H1 (cell line): ENCODE measurements around the gene ATXN7L3. TPM values are rescaled to one million over a fixed set of nuclear protein-coding genes. Genes with fewer than 3 reads are reported as not detected.

Experiments
- CTCF ChIA-PET: fragments of 300-600 bp; sonication (Branson Sonifier 250); formaldehyde crosslinking; loops from one replicate; lab custom pipeline; 2021; ENCODE audit not compliant: partially characterized antibody; lab: Charles Lee
- POLR2A ChIA-PET: fragments of 300-600 bp; sonication (Branson Sonifier 250); formaldehyde crosslinking; loops from one replicate; lab custom pipeline; 2021; ENCODE audit warnings: inconsistent platforms; ENCODE audit not compliant: partially characterized antibody; lab: Charles Lee
- DNase-seq, 2 experiments: peaks; one replicate each; pipeline versions ENCODE4 v3.0.0 to v3.0.0-alpha.2; 2010 to 2022; ENCODE audit warnings: low spot score in 2 of 2, low read depth in 1 of 2, mixed read lengths in 1 of 2
- FAIRE-seq: peaks from 2 replicates; lab custom pipeline; 2011; peaks lifted over from hg19 to GRCh38; lab: Jason Lieb, UNC
- H2AFZ ChIP-seq: 2 replicates; pipeline ENCODE4 v1.8.1; 2012; ENCODE audit warnings: low read length, inconsistent platforms
- H2AK5ac ChIP-seq: 2 replicates; pipeline ENCODE4 v1.6.1; 2013; ENCODE audit warnings: low read depth, low read length
- H2BK120ac ChIP-seq: replicated peaks from 2 replicates; pipeline ENCODE3; 2013; ENCODE audit warnings: low read depth, low read length, inconsistent platforms
- H2BK12ac ChIP-seq: 2 replicates; pipeline ENCODE4 v1.6.1; 2013; ENCODE audit warnings: low read depth, low read length
- H2BK15ac ChIP-seq: 2 replicates; pipeline ENCODE4 v1.6.1; 2013; ENCODE audit warnings: low read length
- H2BK20ac ChIP-seq: 2 replicates; pipeline ENCODE4 v1.6.1; 2013; ENCODE audit warnings: low read length
- H2BK5ac ChIP-seq: 2 replicates; pipeline ENCODE4 v1.6.1; 2013; ENCODE audit warnings: low read depth, low read length
- H3K14ac ChIP-seq: 2 replicates; pipeline ENCODE4 v1.6.1; 2013; ENCODE audit warnings: inconsistent platforms; ENCODE audit not compliant: insufficient read length
- H3K18ac ChIP-seq: 2 replicates; pipeline ENCODE4 v1.6.1; 2013; ENCODE audit warnings: low read length; ENCODE audit errors: extremely low read depth
- H3K23ac ChIP-seq: 2 replicates; pipeline ENCODE4 v1.6.1; 2013; ENCODE audit warnings: inconsistent platforms; ENCODE audit not compliant: insufficient read length
- H3K23me2 ChIP-seq: 2 replicates; pipeline ENCODE4 v1.6.1; 2013; ENCODE audit warnings: low read depth, low read length
- H3K27ac ChIP-seq: 2 replicates; pipeline ENCODE4 v1.6.1; 2011; ENCODE audit warnings: low read depth, low read length, inconsistent platforms
- H3K27me3 ChIP-seq, 4 experiments: replicated peaks in 1 of 4; 1 replicate in 1 of 4; 2 replicates in 3 of 4; pipeline versions ENCODE4 v1.6.1 to v1.8.1; 2011 to 2013; ENCODE audit warnings: low read length in 3 of 4, mild to moderate bottlenecking in 3 of 4, inconsistent platforms in 2 of 4, mixed read lengths in 2 of 4, moderate library complexity in 1 of 4; ENCODE audit not compliant: control insufficient read depth in 3 of 4, insufficient read depth in 3 of 4; ENCODE audit errors: extremely low read depth in 1 of 4
- H3K36me3 ChIP-seq, 4 experiments: 2 replicates each; pipeline versions ENCODE4 v1.6.1 to v1.8.1; 2011 to 2013; ENCODE audit warnings: mild to moderate bottlenecking in 4 of 4, low read length in 3 of 4, moderate library complexity in 2 of 4, control low read depth in 1 of 4, inconsistent platforms in 1 of 4; ENCODE audit not compliant: insufficient read depth in 4 of 4, control insufficient read depth in 2 of 4
- H3K4ac ChIP-seq: replicated peaks from 2 replicates; pipeline ENCODE3; 2013; ENCODE audit warnings: low read length, low read depth, mixed read lengths, inconsistent platforms; ENCODE audit not compliant: insufficient read length
- H3K4me1 ChIP-seq, 4 experiments: replicated peaks in 1 of 4; 1 replicate in 1 of 4; 2 replicates in 3 of 4; pipeline versions ENCODE4 v1.6.1 to v1.8.1; 2011 to 2013; ENCODE audit warnings: low read length in 3 of 4, inconsistent platforms in 2 of 4, mixed read lengths in 1 of 4; ENCODE audit not compliant: insufficient read depth in 4 of 4, control insufficient read depth in 3 of 4
- H3K4me2 ChIP-seq, 2 experiments: 2 replicates each; pipeline versions ENCODE4 v1.6.1 to v1.8.1; 2011 to 2013; ENCODE audit warnings: low read depth in 2 of 2, low read length in 2 of 2, control low read depth in 1 of 2, inconsistent platforms in 1 of 2, mild to moderate bottlenecking in 1 of 2; ENCODE audit not compliant: insufficient read depth in 1 of 2
- H3K4me3 ChIP-seq, 4 experiments: fragments of 200-600, 300-600 bp in 1 of 4; sonication (generic), shearing (Covaris generic), sonication (Bioruptor Twin) in 1 of 4; 2 replicates each; pipeline versions ENCODE4 v1.5.1 to v1.8.1; 2011 to 2016; ENCODE audit warnings: low read length in 4 of 4, low read depth in 3 of 4, control low read depth in 2 of 4, inconsistent platforms in 2 of 4, mild to moderate bottlenecking in 2 of 4, mixed read lengths in 1 of 4, moderate library complexity in 1 of 4; ENCODE audit not compliant: insufficient read depth in 2 of 4; ENCODE audit errors: extremely low read depth in 1 of 4
- H3K56ac ChIP-seq: replicated peaks from 2 replicates; pipeline ENCODE3; 2013; ENCODE audit warnings: low read depth, mild to moderate bottlenecking, mixed read lengths, low read length, inconsistent platforms; ENCODE audit not compliant: insufficient read length
- H3K79me1 ChIP-seq: 2 replicates; pipeline ENCODE4 v1.6.1; 2013; ENCODE audit warnings: low read depth, low read length, control low read depth
- H3K79me2 ChIP-seq, 2 experiments: 2 replicates each; pipeline versions ENCODE4 v1.6.1 to v1.8.1; 2012 to 2013; ENCODE audit warnings: low read length in 2 of 2, mild to moderate bottlenecking in 2 of 2, inconsistent platforms in 1 of 2; ENCODE audit not compliant: insufficient read depth in 2 of 2, control insufficient read depth in 1 of 2
- H3K9ac ChIP-seq, 4 experiments: replicated peaks in 1 of 4; 1 replicate in 1 of 4; 2 replicates in 3 of 4; pipeline versions ENCODE4 v1.6.1 to v1.8.1; 2011 to 2013; ENCODE audit warnings: low read depth in 3 of 4, low read length in 3 of 4, control low read depth in 2 of 4, mild to moderate bottlenecking in 2 of 4, moderate library complexity in 2 of 4, inconsistent platforms in 1 of 4; ENCODE audit errors: extremely low read depth in 1 of 4
- H3K9me3 ChIP-seq, 2 experiments: 2 replicates each; pipeline versions ENCODE4 v1.6.1 to v1.8.1; 2012 to 2013; ENCODE audit warnings: mild to moderate bottlenecking in 2 of 2, moderate library complexity in 2 of 2, control low read depth in 1 of 2, inconsistent platforms in 1 of 2, low read depth in 1 of 2, low read length in 1 of 2, mixed read lengths in 1 of 2; ENCODE audit not compliant: insufficient read depth in 2 of 2
- H4K20me1 ChIP-seq, 2 experiments: replicated peaks in 1 of 2; 2 replicates each; pipeline versions ENCODE3 to v1.8.1; 2011 to 2013; ENCODE audit warnings: inconsistent platforms in 2 of 2, low read length in 2 of 2, mild to moderate bottlenecking in 1 of 2; ENCODE audit not compliant: insufficient read depth in 2 of 2, control insufficient read depth in 1 of 2
- H4K5ac ChIP-seq: 2 replicates; pipeline ENCODE4 v1.6.1; 2013; ENCODE audit warnings: low read length, low read depth, mixed read lengths, inconsistent platforms; ENCODE audit not compliant: insufficient read length
- H4K8ac ChIP-seq: 2 replicates; pipeline ENCODE4 v1.8.0; 2013; ENCODE audit warnings: mild to moderate bottlenecking, moderate library complexity, low read length, inconsistent platforms; ENCODE audit not compliant: insufficient read depth; ENCODE audit errors: extremely low read depth
- H4K91ac ChIP-seq: replicated peaks from 2 replicates; pipeline ENCODE3; 2013; ENCODE audit warnings: low read length, mixed read lengths, inconsistent platforms; ENCODE audit not compliant: insufficient read length
- ASH2L ChIP-seq: fragments of 200-600, 300-600 bp; sonication (generic); IDR thresholded peaks from one replicate; pipeline ENCODE4 v1.7.1; 2017; ENCODE audit warnings: low read length
- ATF2 ChIP-seq: IDR thresholded peaks from 2 replicates; pipeline ENCODE4 v1.6.1; 2012; ENCODE audit warnings: low read length, inconsistent platforms
- E2F6 ChIP-seq: IDR thresholded peaks from 2 replicates; pipeline ENCODE4 v1.6.1; 2012; ENCODE audit warnings: inconsistent platforms
- JUN ChIP-seq: IDR thresholded peaks from 2 replicates; pipeline ENCODE4 v1.6.1; 2011; ENCODE audit warnings: low read depth, mild to moderate bottlenecking, improper control_type of control experiment, low read length
- MAFK ChIP-seq: IDR thresholded peaks from 2 replicates; pipeline ENCODE4 v1.6.1; 2012; ENCODE audit warnings: low read depth, mild to moderate bottlenecking, improper control_type of control experiment, low read length
- POLR2AphosphoS5 ChIP-seq: IDR thresholded peaks from 2 replicates; pipeline ENCODE4 v1.6.1; 2011; ENCODE audit warnings: low read depth, low read length
- TEAD4 ChIP-seq: IDR thresholded peaks from 2 replicates; pipeline ENCODE4 v1.6.1; 2012; ENCODE audit warnings: low read depth, low read length, inconsistent platforms, mixed read lengths
- ZNF274 ChIP-seq: IDR thresholded peaks from 2 replicates; pipeline ENCODE4 v1.7.0; 2012; ENCODE audit warnings: low read length, borderline replicate concordance; ENCODE audit errors: extremely low read depth
- WGBS, 2 experiments: shearing (Covaris generic) in 1 of 2; methylation state at CpG; one replicate each; pipeline versions ENCODE4 v1.1.6 to v1.1.7; 2013 to 2015; ENCODE audit warnings: low lambda C conversion rate in 2 of 2, mixed read lengths in 2 of 2, inconsistent platforms in 1 of 2, low coverage in 1 of 2, missing lambda C conversion rate in 1 of 2; ENCODE audit not compliant: insufficient replicate concordance in 2 of 2, insufficient coverage in 1 of 2, insufficient read length in 1 of 2; ENCODE audit errors: extremely low coverage in 1 of 2, missing lambda C conversion rate in 1 of 2; 5-methylcytosine and 5-hydroxymethylcytosine counted together
- polyA plus RNA-seq, 7 experiments: library from polyadenylated mRNA; depleted of rRNA in 3 of 7; stranded (reverse) in 5 of 7; unstranded in 2 of 7; fragments of >200 nt in 5 of 7; fragments of 200-250 nt in 2 of 7; gene quantifications; 1 replicate in 5 of 7; 2 replicates in 1 of 7; 4 replicates in 1 of 7; pipeline versions ENCODE4 v1.2.1 to v1.2.3, GENCODE V29; 2011 to 2013; ENCODE audit warnings: missing spikeins in 2 of 7, mixed read lengths in 2 of 7
- total RNA-seq: library from RNA; stranded (reverse); fragmentation: NEBNext Ultra II Directional; extraction: Animal tissue kit (Norgen Biotek cat#: 25700); gene quantifications from 2 replicates; pipeline ENCODE4 v1.2.1, GENCODE V29; 2021

Gene ATXN7L3
- total and polyA plus RNA-seq, 2 of the 8 experiments (the other 6 are each of a cell fraction or from before 2014, with no cell fraction given), result 53.7 to 103 TPM

DNA sequence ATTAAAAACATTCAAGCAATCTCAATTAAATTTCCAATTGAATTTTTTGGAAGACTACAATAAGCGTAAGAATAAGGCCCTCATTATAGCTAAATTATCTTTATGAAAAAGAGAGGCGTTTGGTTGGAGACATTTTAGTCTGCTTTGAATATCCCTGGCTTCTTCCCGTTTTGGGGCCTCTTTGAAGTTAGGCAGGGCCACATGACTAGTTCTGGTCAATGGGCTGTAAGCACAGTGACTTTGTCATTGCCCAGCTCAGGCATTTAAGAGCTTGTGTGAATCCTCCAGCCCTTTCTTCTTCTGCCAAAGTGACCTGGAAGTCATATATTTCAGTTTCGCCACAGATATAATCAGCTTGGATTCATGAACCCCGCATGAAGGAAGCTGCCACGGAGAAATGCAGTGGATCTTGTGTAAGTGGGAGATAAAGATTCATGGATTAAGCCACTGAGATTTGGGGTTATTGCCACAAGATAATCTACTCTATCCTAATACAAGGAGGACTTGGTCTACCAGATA, 41.5 kb upstream of the ATXN7L3 start:
- Histone ChIP-seq H3K36me3 (no peaks in the 10 kb centered on the region), H3K4ac (no peak overlapping the region), H3K27ac (no peak overlapping the region), H3K4me2 (no peak overlapping the region), H2BK20ac (no peak overlapping the region), H3K9me3 (peaks cover 0 to 6% of the 10 kb centered on the region in 2 experiments; a peak in 1 of 4 replicates), H2AFZ (no peak overlapping the region), H2AK5ac (no peak overlapping the region), H2BK15ac (no peak overlapping the region), H4K20me1 (no peaks in the 10 kb centered on the region), H3K79me1 (no peaks in the 10 kb centered on the region), H3K79me2 (no peaks in the 10 kb centered on the region), H4K5ac (no peak overlapping the region), H3K56ac (no peak overlapping the region), H3K18ac (no peak overlapping the region), H4K8ac (no peak overlapping the region), H2BK12ac (no peak overlapping the region), H3K4me1 (peaks cover 0 to 3% (median 0%) of the 10 kb centered on the region in 4 experiments; a peak in 1 of 7 replicates), H3K27me3 (no peaks in the 10 kb centered on the region), H3K23ac (no peak overlapping the region), H4K91ac (no peak overlapping the region), H2BK120ac (no peak overlapping the region), H3K4me3 (no peak overlapping the region), H3K9ac (no peak overlapping the region), H3K23me2 (no peaks in the 10 kb centered on the region; the same call in 1 of the 2 replicates), H2BK5ac (no peak overlapping the region), H3K14ac (no peak overlapping the region)
- WGBS, 2 experiments, result 88% methylated on average over 6 of the region's 6 CpGs; no CpG with 5 or more reads in 1 of the 2 experiments
- no peak for DNase-seq
- FAIRE-seq, result no peak
- ChIA-PET CTCF (interaction anchor here (0.5 to 1.4 kb wide), 3 partner anchors 69 to 135 kb away, joined by 3 read pairs; no protein-coding TSS in a partner anchor), POLR2A (interaction anchor here (0.8 to 1.4 kb wide), 2 partner anchors 83 to 119 kb away, joined by 3 to 4 read pairs; no protein-coding TSS in a partner anchor)
- no peak for TF ChIP-seq ZNF274
- no peak for TF ChIP-seq TEAD4
- TF ChIP-seq ATF2, result no peak
- no peak for TF ChIP-seq ASH2L
- TF ChIP-seq E2F6, result no peak
- no peak for TF ChIP-seq POLR2AphosphoS5
- TF ChIP-seq JUN, result no peak
- no peak for TF ChIP-seq MAFK
